Superior temporal gyrus (tissue), 1 donor: Measurements from ENCODE around the gene GSC2.

ENCODE experiments used
- DNase-seq: peaks from one replicate; pipeline ENCODE4 v3.0.0-alpha.2; 2016; ENCODE audit errors: extremely low spot score

GSC2 gene

GRCh38 chr22:19149991-19150390, at the start of gene GSC2:
TSS of gene GSC2 (minus strand) at chr22:19150292. CDS start at chr22:19150283, 9 bp downstream.
- no peak for DNase-seq

- no peak for DNase-seq
Observed at GRCh38 chr22:19199479-19199878, 49.4 kb upstream of the GSC2 start.

DNA sequence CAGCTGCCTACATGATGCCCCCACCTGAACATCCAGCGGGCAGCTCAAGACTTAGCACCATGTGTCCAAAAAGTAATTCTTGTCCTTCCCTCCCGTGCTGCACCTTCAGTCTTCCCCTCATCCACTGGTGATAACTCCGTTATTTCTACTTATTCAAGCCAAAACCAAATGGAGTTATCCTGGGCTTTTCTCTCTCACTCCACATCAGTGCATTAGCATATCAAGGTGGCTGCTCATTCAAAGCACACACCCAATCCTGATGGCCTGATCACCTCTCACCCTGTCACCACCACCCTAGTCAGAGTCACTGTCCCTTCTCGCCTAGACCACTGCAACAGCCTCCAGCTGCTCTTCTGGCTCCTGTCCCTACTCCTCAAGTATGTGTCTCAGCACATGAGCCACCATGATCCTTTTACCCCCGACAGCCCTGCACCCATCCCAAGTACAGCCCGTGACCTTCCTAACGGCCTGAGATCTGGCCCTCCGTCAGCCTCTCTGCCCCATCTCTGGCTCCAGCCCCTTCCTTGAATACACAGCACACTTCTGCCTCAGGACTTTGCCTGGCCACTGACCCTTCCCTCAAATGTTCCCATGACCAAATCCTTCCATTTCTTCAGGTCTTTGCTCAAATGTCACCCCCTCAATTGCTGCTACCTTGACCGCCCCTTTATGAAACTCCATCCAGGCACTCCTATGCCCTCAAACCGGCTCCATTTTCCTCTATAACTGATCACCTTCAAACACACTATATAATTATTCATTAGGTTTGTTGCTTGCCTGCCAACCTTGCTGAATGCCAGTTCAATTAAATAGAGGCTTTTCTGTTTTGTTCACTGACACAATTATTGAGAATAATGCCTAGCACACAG, 48.1 kb upstream of the GSC2 start:
- no peak for DNase-seq

DNA sequence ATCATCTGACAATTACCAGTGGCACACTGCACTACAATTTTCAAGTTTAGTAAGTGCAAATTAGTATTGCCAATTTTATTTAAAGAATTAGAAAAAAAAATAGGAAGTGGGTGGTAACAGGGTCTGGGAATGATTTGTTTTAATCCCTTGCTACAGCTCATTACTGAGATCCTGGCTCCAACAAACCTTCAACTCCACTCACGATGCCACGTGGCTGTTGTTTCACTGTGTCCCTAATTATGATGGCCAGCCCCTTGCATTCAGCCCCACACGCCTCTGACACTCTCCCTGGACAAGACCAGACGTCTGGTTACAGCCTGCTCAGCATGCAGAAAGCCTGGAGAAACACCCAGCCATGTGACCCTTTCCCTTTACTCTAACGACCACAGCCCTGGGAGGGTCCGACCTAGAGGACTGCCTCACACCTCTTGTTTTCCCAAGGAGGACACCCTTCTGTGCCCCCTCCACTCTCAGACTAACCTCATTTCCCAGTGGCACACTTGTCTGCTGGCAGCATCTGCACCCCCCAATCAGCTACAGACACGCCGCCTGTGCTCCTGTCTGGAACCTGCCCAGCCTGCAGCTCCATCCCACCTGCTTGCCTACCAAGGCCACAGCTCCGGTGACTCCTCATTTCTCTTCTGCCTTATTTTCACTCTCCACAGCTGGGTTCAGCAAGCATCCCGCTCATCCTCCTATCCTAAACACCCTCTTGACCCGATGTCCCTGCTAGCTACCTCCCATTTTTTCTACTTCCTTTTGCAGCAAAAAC, 46.9 kb upstream of the GSC2 start:
- no peak for DNase-seq

GRCh38 chr22:19195796-19196731, 46.0 kb upstream of the GSC2 start:
- no peak for DNase-seq

GRCh38 chr22:19194766-19195536, 44.9 kb upstream of the GSC2 start:
- DNase-seq, result no peak

- DNase-seq, result no peak
Observed at GRCh38 chr22:19193879-19194278, 43.8 kb upstream of the GSC2 start.

DNA sequence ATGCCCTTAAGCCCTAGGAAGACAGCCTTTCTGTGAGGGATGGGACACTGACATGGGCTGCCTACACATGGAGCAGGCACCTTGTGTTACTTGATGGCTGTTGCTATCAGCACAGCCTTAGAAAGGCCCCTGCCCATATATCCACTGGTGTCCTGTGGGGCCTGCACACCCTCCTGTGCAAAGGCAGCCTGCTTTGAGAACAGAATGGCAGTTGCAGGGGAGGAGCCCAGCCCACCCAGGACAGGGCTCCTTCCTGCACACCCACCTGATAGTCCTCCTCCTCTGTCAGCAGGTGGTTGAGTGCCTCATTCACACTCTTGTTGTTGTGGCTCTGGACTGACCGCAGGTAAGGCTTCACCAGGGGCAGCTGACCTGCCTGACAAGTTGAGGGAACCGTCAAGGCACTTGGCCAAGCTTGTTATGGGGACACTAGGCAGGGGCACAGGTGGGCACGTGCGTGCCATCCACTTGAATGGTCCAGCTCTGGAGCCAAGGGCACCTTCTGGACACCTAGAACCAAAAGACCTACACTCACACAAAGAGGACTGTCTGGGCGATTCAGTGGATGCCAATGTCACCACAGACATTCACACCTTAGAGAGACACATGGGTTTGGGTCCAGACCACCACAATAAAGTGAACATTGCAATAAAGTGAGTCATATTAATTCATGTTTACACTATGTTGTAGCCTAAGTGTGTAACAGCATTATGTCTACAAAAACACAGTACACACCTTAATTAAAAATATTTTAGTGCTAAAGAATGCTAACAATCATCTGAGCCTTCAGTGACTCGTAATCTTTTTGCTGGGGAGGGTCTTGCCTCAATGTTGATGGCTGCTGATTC, 37.8 kb upstream of the GSC2 start:
- no peak for DNase-seq

DNA sequence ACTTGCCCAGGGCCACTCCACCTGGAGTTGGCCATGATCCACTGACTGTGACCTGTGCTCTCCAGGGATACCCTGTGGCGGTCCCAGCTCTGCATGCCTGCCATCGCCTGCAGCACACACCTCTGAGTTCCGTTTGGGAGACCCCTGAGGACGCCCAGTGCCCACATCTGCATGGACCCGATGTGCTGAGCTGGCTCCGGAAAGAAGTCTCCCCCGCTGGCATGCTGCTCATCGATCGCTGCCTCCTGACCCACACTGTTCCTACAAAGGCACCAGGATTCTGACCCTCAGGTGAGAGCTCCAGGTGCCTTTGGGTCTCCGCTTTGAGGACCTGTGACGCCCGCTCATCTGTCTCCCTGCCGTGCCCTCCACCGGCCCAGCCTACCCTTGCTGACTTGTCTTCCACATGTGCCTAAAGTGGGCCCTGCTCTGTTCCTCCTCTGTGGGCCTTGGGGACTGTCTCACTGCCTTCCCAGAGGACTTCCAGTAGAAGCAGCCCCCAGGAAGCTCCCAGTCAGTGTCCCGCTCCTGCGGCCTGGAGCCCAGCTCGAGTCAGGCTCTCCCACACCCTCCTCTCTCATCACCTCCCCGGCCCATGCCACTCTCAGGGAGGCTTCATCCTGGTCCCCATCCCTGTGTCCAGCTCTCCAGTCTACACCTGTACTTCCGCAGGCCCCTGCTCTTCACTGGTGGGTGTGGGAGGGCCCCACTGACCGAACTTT, 34.3 kb upstream of the GSC2 start:
- DNase-seq, result no peak

DNA sequence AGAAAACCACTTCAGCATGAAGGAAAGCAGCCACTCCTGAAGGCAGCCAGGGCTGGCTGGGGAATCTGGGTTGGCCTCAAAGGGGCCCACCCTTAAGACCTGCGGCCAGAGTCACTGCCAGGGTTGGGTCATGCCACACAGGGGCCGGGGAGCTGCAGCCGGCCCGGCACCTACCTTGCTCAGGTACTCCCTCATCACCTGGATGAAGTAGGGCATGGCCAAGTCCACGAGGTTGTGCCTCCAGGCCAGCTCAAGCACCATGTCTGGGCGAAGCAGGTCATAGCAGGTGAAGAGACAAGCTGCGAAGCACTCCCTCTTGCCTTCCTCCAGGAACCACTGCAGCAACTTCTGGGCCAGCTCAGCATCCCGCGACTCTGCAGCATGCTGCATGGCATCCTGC, 33.1 kb upstream of the GSC2 start:
- DNase-seq, result no peak

- DNase-seq, result no peak
Observed at GRCh38 chr22:19182472-19183157, 32.5 kb upstream of the GSC2 start.

GRCh38 chr22:19181786-19182471, 31.8 kb upstream of the GSC2 start:
- DNase-seq, result no peak

DNA sequence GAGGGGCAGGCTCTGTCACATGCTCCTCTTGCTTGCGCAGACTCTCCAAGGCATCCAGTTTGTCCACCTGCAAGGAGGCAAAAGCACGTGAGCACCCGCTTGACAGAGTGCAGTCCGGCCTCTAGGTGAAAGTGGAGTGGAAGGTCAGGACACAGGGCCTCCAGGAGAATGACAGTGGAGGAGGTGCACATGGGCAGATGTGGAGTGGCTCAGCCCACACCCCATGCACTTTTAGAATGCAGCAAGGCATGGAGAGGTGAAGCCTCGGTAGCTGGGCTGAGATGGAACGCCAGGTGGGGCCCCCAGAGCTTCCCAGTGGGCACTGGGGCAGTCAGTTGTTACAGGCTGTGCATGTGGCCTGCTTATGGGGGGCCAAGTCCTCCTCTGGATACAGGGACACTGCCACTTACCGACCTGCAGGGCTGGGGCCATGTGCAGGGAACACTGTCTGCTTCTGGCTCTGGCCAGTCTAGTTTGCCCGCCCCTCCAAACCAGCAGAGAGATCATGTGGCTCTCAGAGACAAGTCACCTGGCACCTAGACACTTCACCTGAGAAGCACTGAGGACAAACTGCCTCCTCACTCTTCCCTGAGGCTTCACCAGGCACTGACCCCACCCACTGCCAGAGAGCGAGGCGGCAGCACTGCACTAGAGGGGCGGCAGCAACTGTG, 30.8 kb upstream of the GSC2 start:
- no peak for DNase-seq

- DNase-seq, result no peak
Observed at GRCh38 chr22:19180234-19180633, 30.1 kb upstream of the GSC2 start.

DNA sequence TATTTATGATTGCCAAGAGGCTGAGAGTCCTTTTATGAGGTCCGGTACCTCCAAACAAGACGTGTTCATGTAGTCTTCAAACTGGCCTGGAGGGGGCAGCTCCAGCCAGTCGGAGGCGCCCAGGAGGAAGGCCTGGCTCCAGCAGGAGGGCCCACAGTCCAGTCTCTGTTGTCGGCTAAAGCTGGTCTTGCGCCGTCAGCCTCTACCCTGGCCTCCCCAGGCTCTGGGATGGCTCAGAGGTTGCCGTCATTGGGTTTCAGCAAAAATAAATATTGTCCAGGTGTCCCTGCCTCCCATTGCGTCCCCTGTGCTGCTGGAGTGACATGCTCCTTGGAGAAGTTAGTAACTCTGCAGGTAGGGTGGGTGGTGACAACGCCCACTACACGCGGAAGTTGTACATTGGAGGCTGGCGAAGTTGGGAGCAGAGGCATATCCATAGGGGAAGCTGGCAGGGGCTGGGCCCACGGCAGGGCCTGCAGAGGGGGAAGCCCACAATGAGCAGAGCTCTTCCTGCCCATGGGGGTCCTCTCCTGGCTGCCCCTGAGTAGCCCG, 29.5 kb upstream of the GSC2 start:
- peak; percentile 85 for DNase-seq

- peak; percentile 89 for DNase-seq
Observed at GRCh38 chr22:19178657-19179496, 28.8 kb upstream of the GSC2 start, which contains the start of gene SLC25A1. TSS of gene SLC25A1 (minus strand) at chr22:19178736. CDS start at chr22:19178673, 63 bp downstream.
